GOT3 (cell line): ENCODE results near the gene CALU.

Experiments used
- DNase-seq: peaks from one replicate; lab custom pipeline; 2025; ENCODE audit warnings: mixed read lengths; lab: John Stamatoyannopoulos, UW

Gene CALU

DNA sequence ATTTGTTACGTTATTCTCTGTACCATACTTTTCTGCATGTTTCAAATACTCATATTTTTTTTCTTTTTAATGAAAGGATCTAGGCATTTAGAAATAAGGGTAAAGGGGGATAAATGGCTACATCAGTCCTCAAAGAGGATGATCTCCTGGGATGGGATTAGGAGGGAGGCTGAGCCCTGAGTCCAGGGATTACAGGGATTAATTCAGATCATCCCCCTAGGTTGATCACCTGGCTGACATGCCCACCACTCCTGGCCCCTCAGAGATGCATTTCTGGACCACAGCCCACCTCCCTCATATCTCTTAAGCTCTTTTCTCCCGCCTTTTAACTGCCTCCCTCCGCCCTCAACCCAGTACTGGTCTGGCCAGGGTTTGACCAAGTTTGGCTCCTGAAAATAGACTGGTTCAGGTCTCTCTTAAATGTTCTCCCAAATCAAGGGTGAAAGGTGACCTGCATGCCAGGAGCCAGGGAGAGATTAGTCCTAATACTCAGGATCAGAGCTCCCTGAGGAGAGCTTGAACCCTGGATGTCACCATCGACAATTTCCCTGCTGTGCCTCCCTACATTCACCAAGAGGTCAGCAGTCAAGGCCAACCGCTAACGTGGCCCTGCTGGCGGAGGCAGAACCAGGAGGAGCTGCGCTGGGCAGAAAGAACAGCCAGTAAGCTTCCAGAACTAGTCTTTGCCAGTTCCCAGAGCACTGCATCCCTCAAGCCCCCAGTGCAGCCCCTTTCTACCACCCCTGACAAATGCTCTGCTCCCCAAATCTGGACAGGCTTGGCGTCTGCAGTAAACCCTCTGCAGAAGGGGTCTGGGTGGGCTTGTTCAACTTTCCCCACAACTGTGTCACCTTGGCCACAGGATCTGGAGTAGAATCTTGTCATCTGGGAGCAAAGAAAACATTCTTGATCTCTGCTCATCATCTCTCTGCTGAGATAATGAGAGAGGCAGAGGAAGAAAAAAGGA, 49.6 kb downstream of the CALU start:
- DNase-seq, result no peak

DNA sequence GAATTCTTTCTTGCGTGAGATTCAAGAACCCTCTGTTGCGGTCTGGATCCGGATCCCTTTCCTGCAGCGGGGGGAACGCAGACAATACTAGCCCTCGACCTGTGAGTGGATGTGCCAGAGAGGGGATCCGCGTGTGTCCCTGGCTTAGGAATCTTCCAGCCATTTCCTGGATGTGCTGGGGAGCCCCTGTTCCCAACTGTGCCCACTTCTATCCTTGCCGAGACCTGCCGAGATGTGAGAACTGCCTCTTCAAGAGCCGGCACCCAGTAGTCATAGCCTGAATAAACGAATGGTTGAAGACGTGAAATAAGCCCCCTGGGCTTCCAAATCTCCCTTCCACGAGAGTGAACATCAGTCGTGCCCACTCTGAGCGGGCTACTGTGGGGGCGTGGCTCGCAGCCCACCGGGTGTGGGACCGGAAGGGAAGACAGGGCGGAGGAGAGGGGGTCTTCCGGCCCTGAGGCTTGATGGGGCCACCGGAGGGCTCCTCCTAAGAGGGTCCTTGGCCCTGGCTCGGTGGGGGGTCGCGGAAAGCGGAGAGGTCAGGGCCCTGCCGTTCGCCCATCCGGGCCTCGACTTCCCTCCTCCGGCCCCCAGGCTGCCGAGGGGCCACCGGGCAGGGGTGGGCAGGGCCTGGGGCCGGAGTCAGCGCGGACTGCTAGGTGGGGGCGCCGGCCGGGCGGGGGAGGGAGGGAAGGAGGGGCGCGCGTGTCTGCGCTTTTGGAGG, 51.3 kb downstream of the CALU start:
- DNase-seq, result no peak

DNA sequence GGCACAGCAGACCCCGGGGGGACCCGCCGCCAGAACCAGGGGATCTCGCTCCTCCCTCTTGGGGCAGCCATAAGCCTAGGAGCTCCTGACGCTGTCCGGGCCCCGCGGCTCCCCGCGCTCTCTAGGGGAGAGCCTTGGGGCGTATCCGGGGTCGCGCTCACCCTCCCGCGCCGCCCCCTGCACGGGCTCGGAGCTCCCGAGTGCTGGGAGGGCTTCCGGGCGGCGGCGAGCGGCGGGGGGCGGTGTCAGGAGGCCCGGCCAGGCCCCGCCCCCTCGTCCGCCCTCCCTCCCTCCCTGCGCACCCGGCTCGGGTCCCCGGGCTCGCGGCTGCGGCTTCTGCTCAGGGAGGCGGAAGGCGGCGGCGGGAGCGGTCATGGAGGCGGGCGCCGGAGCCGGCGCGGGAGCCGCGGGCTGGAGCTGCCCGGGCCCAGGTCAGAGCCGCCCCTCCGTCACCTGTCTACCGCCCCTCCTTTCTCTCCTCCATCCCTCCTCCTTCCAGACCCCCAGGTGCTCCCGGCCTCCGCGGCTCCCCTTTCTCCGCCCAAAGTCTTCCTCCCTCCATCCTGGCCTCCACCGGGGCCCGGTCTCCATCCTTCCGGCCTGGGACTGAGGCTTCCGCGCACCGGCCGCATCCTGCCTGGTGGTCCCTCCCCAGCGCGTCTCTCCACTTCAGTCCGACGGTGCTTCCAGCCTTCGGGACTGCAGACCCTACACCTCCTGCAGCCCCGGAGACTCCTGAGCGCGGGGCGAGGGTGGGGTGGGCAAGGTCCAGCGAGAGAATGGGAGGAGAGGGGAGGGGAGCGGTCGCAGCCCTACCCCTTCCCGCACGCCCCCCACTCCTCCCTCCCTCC, 52.2 kb downstream of the CALU start, which contains the start of gene CCDC136:
Gene CCDC136 (plus strand): TSS at position 848 of the 851 bp plus-strand sequence. CDS start 444 bp downstream, outside the sequence.
- peak; percentile 7 for DNase-seq

DNA sequence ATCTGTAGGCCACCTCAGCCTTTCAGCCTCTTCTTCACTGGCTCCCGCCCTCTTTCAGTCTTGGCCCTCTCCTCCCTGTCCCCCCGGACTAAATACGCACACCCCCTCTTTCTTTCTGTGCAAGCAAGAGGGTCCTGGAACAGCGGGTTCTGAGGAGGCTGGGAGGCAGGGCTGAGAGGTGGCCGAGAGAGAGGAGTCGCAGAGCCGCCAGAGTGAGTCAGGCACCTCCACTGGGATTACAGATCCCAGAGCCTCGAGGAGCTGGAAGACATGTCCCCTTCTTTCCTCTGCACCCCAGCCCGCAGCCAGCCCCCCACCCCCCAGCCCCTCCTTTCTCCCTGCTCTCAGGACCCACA, 52.8 kb downstream of the CALU start:
- DNase-seq, result no peak

DNA sequence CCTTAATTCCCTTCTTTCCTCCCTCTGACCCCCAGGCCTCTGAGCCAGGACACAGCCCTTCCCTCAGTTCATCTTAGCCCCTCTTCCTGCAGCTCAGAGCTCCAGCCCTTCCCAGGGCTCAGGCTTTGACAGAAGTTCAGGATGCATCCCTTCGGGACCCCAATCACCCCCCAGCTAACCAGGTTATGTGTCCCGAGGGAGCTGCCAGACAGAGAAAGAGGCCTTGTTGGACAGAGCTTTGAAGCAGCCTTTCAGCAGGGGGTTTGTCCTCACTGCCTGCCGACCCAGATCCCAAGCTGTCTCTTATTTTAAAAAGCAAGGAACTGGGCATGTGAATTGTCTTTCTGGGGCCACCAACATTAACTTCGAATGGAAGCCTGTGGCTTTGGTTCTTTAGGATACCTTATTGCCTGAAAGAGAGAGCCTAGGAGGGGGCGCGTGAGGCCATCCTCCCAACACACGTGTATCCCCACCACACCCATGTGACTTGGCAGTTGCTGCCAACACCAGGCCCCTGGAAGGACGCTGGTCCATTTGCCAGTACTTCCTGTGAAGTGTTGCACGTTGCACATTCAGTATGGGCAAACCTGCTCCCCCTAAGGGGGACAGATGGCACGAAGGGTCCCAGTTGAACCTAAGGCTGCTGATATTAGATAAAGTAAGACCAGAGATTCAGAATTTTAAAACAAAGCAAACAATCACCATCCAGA, 53.5 kb downstream of the CALU start:
- no peak for DNase-seq

DNA sequence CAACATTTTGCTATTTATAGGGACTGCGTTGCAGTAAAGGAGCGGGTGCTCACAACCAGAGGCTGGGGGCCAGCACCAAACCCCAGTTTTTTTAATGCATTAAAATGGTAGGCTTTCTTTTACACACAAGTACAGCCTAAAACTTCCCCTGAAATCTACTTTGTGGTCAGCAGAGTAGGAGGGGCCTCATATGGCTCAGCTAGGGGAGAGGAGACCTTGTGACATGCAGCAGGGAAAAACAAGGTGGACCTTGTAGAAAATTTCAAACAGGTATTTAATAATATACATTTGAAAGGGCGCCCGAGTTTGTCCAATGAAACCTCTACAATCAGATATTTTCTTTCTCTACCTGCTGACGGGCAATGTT, 54.0 kb downstream of the CALU start:
- DNase-seq, result no peak

DNA sequence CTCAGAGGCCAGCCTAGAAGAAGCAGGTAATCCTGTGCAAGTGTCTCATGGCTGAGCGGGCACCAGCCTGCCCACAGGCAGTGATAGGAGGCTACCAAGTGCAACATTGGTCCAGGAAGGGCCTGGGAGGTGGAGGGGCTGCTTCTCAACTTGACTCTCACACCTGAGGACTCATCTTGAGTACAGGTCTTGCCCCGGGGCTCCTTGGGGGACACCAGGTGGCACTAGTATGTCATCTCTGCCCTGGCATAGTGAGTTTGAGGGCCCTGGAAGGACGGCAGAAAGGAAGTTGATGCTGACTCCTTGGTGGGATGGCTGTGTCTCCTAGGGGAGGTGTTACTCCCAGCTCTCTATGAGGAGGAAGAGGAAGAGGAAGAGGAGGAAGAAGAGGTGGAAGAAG, 54.9 kb downstream of the CALU start:
- no peak for DNase-seq

DNA sequence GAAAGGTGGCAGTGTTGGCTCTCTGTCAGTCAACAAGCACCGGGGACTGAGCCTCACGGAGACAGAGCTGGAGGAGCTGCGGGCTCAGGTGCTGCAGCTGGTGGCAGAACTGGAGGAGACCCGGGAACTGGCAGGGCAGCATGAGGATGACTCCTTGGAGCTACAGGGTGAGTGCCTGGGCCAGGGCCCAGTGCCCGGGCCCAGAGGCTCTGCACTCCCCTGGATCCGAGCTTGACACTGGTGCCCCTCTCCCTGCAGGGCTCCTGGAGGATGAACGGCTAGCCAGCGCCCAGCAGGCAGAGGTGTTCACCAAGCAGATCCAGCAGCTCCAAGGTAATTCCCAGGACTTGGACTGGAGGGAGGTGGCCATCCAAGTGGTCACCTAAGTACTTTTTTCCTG, 55.3 kb downstream of the CALU start:
- no peak for DNase-seq

DNA sequence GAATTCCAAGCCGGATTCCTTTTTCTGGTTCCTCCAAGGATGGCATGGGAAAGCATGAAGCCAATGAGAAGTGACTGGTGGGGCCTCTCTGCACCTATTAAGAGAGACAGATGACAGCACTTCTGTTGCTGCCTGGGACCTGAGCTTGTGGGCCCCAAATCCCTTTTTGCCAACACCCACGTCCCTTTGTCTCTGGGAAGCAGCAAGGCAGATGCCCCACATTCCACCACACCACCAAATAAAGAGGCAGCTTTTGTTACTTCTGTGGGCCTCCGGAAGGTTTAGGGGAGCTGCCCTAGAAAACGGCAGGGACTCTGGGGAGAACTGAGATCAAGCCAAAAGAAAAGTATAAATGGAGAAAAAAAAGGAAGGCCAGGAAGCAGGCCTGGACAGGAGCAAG, 56.0 kb downstream of the CALU start:
- DNase-seq, result no peak

DNA sequence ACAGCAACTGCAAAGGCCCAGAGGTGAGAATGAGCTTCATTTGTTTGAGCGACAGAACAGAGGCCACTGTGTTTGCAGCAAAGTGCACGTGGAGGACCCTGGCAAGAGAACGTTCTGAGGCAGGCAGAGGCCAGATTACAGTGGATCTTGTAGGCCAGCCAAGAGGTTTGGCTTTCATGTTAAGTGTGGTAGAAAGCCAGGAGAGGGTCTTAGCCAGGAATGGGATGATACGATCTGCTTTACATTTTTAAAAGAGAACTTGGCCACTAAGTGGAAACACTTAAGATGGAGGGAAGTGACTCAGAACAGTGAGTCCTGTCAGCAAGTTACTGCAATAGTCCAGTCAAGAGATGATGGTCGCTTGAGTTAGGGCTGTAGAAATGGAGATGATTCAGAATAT, 57.2 kb downstream of the CALU start:
- no peak for DNase-seq

DNA sequence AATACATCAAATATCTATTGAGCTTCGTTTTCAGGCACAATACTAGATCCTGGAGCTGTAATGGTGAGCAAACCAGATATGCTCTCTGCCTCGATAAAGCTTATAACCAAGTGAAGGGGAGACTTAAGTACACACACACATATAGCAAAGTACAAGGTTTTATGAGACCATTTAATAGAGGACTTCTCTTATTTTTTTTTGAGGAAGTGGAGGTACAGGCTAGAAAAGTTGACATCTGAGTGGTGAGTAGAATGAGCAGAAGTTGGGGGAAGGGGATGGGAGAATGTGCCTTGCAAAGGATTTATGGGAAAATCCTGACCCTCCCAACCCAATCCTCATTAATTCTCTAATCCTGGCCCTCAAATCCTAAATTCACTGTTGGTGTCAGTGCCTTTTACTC, 60.3 kb downstream of the CALU start:
- DNase-seq, result no peak

DNA sequence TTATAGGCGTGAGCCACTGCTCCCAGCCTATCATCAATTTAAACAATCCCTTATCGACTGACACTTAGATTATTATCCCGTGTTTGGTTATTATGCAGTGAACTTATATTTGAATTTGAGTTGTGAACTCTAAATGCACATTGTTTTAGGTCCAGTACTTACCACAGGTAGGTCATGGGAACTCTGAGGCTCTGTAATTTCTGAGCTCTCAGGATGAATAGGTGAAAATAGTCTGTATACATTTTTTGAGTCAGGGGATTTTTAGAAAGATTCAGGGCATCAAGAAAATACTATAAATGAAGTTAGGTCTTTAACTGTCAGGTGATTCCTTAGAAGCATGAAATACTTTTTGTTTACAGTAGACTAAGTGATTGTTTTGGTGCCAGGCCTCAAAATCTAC, 61.4 kb downstream of the CALU start:
- no peak for DNase-seq

DNA sequence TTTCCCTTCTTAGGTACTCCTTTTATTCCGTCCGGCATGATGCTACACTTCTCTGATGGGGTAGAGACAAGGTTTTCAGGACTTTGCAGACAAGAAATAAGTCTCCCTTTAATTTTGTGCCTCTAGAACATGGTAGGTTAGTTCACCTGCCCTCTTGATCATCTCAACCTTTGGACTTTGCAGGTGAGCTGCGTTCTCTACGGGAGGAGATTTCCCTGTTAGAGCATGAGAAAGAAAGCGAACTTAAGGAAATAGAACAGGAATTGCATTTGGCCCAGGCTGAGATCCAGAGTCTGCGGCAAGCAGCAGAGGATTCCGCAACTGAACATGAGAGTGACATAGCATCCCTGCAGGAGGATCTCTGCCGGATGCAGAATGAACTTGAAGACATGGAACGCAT, 61.8 kb downstream of the CALU start:
- DNase-seq, result no peak

DNA sequence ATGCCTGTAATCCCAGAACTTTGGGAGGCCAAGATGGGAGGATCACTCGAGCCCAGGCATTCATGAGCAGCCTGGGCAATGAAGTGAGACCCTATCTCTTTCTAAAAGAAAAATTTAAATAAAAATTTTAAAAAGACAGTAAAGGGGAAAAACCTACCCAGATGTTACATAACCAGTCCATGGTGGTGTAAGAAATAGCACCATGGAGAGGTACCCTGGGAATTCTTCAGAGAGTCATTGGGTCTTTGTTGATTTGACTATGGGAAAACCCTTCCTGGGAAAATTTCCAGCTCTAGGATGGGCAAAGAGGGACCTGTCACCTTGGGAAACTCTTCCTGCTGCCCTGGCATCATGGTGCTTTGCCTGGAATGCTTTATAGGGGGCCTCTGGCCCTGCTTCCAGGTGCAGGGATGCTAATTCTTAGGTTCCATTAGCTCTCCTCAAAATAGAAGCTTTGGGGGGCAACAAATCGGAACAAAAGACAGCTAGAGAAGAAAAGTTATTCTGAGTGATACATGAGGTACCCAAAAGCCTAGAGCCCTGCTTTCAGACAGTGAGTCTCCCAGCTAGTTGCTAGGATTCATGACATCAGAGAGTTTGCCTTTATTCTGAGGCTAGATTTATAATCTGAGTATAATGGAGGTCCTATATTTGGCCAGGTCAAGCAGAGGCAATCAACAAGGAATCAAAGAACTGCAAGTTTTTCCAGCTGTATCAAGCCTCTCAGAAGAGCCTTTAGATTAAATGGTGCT, 62.7 kb downstream of the CALU start:
- no peak for DNase-seq

DNA sequence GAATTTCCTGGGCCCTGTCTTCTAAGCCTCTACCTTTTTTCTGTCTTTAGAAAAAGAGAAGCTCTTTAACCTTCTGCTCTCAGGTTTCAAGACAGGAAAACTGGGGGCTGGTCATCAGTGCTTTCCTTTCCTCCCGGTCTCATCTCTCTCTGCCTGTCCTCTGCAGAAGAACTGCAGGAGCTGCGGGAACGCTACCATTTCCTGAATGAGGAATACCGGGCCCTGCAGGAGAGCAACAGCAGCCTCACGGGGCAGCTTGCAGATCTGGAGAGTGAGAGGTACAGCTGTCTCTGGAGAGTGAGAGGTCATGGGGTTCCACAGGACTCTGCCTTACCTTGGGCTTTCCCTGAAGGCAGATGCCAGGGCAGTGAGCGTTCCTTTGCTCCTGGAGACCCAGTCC, 65.3 kb downstream of the CALU start:
- DNase-seq, result no peak

DNA sequence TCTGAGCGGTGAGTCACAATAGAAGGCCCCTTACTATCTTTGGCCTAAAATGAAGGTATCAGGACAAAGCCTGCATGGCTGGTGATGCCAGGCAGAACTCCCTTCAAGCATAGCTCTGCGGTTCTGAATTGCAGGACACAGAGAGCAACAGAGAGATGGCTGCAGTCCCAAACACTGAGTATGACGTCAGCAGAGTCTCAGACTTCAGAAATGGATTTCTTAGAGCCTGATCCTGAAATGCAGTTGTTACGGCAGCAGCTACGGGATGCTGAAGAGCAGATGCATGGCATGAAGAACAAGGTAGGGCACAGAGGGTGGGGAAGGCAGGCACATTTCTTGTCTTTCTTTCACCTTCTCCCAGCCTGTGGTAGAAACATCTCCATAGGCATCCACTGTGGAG, 66.1 kb downstream of the CALU start:
- no peak for DNase-seq

DNA sequence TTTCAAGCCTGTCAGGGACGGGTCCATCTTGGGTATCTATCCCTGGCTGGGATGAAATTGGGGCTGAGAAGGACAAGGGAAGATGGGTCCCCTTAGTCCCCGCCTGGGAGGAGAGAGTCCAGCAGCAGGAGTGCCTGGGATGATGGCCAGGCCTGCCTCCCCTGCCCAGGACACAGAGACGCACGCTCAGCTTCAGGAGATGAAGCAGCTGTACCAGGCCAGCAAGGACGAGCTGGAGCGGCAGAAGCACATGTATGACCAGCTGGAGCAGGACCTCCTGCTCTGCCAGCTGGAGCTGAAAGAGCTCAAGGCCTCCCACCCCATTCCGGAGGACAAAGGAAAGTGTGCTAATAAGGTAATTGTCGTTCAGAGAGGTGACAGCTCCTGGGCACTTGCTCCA, 68.0 kb downstream of the CALU start:
- no peak for DNase-seq

DNA sequence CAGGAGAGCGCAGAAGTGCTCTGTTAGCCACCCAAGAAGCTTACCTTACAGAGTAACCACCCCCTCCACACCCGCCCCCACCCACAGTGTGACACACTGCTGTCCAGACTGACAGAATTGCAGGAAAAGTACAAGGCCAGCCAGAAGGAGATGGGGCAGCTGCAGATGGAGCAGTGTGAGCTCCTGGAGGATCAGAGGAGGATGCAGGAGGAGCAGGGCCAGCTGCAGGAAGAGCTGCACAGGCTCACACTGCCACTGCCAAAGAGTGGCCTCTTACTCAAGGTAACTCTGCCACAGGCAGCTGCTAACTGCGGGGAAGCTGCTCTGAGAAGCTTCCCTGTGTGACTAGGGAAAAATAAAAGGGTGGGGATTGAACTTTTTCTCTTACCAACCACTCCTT, 70.2 kb downstream of the CALU start:
- DNase-seq, result no peak

DNA sequence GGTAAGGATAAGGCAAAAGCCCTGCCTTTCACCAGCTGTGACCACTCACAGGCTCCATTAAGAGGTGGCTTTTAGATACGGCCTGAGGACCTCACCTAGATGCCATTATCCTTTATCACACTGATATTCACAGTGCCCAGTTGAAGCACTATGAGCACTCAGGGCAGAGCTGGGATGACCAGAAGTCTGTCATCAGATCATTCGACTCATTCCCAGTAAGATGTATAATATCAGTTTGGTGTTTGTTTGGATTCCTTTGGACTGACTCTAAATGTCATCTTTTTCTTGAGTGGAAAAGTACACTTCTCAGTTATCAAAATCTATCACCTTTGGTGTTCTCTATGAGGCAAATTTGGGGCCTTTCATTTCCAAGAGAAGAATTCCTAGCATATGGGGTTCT, 71.3 kb downstream of the CALU start:
- DNase-seq, result no peak

DNA sequence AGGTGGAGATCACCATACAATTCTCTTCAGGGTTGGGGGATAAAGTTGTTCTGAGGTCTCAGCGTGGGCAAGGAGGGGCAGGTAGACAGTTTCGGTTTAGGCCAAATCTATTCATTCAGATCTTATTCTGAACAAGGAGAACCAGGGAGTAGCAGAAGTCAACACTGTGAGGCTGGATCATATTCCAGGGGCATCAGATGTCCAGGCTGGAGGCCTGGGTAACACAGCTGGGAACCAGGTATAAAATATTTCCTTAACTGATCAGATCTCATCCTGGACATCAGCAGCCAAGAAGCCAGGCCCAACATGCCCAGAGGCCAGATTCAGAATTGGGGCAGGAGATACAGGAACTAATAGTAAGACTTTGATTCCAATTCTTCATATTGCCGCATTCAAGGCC, 71.8 kb downstream of the CALU start:
- DNase-seq, result no peak
